Psoas muscle (tissue), 8 donors: ENCODE measurements around the gene MSH3. TPM values are rescaled to one million over a fixed set of nuclear protein-coding genes. Genes with fewer than 3 reads are reported as not detected.
"Not testable (repeated sequence)": the region's sequence is repeated elsewhere in the genome, so short reads cannot be mapped to it uniquely, and the experiment has no call there.

ENCODE experiments used
- ATAC-seq, 4 donors: fragments of 200-7000 bp; cut with Tn5 transposase; one replicate each; pipeline ENCODE4 v1.9.1; 2020; ENCODE audit warnings: moderate library complexity in 3 of 4, mild to moderate bottlenecking in 2 of 4
- DNase-seq, 2 donors: peaks; one replicate each; pipeline ENCODE4 v3.0.0-alpha.2; 2020
- H3K27ac ChIP-seq: fragments of 200-600 bp; one replicate; pipeline ENCODE4 v1.8.0; 2022
- H3K27me3 ChIP-seq, 3 donors: fragments of 200-600 bp in 1 of 3; one replicate each; pipeline versions ENCODE4 v1.6.1 to v1.8.0; 2013 to 2022; ENCODE audit warnings: low read length in 2 of 3, mild to moderate bottlenecking in 2 of 3, moderate library complexity in 1 of 3; ENCODE audit not compliant: insufficient read depth in 3 of 3
- H3K36me3 ChIP-seq, 2 donors: fragments of 200-600 bp in 1 of 2; one replicate each; pipeline versions ENCODE4 v1.6.1 to v1.8.0; 2013 to 2022; ENCODE audit warnings: low read depth in 1 of 2, mild to moderate bottlenecking in 1 of 2, moderate library complexity in 1 of 2; ENCODE audit not compliant: insufficient read depth in 1 of 2
- H3K4me1 ChIP-seq: fragments of 200-600 bp; one replicate; pipeline ENCODE4 v1.8.0; 2022
- H3K4me3 ChIP-seq: fragments of 200-600 bp; one replicate; pipeline ENCODE4 v1.8.0; 2022; ENCODE audit warnings: mild to moderate bottlenecking
- H3K9me3 ChIP-seq: fragments of 200-600 bp; one replicate; pipeline ENCODE4 v1.8.0; 2022
- WGBS, 3 donors: extraction: QIAGEN DNeasy Blood & Tissue Kit; methylation state at CpG; one replicate each; pipeline versions ENCODE4 v1.1.6 to v1.1.7; 2013; 5-methylcytosine and 5-hydroxymethylcytosine counted together
- intact Hi-C, 2 donors: fragments of 100-400 bp; cut with DNase I; formaldehyde crosslinking; loops; one replicate each; pipeline versions ENCODE4 v1.11.0 to v1.14.2; 2022
- polyA plus RNA-seq, 3 donors: library from polyadenylated mRNA; stranded (reverse); fragments of 200-250 nt; gene quantifications; one replicate each; pipeline ENCODE4 v1.2.3, GENCODE V29; 2013
- total RNA-seq, 4 donors: library from RNA; stranded (reverse); fragmentation: NEBNext Ultra II Directional in 2 of 4; extraction: Animal tissue kit (Norgen Biotek cat#: 25700) in 2 of 4; gene quantifications; one replicate each; pipeline versions ENCODE4 v1.2.1 to v1.2.4, GENCODE V29; 2021 to 2023
- TF ChIP-seq, protein P1 (sequence below): fragments of 200-600 bp; IDR thresholded peaks from one replicate; pipeline ENCODE4 v1.8.0; 2022; ENCODE audit warnings: antibody characterized with exemption
- donor health status: healthy with polysubstance abuse.
- donor health status: DM: no; HTN: no; CAD: no; lungs with moderate emphysema.
- donor health status: Bipolar disorder and iron deficiency.
- donor health status: healthy.
- donor health status: DM: yes; HTN: yes; CAD: no.
- donor health status: DM: no; HTN: no; CAD: no.
- donor health status: DM: no; HTN: no; CAD: no.
- donor health status: DM: yes; HTN: yes; CAD: no.

The MSH3 gene
- total and polyA plus RNA-seq, 7 donors: 2.8 to 12.6 (median 5.8) TPM

- Histone ChIP-seq H3K9me3 (no peaks in the 10 kb centered on the region), H3K36me3 (peaks cover 0 to 12% of the 10 kb centered on the region in 2 donors), H3K27me3 (no peaks in the 10 kb centered on the region), H3K27ac (no peak overlapping the region), H3K4me3 (no peak overlapping the region), H3K4me1 (no peaks in the 10 kb centered on the region)
- no peak for ATAC-seq
- no peak for DNase-seq
- intact Hi-C loops: no loop called here
- TF ChIP-seq, protein P1, sequence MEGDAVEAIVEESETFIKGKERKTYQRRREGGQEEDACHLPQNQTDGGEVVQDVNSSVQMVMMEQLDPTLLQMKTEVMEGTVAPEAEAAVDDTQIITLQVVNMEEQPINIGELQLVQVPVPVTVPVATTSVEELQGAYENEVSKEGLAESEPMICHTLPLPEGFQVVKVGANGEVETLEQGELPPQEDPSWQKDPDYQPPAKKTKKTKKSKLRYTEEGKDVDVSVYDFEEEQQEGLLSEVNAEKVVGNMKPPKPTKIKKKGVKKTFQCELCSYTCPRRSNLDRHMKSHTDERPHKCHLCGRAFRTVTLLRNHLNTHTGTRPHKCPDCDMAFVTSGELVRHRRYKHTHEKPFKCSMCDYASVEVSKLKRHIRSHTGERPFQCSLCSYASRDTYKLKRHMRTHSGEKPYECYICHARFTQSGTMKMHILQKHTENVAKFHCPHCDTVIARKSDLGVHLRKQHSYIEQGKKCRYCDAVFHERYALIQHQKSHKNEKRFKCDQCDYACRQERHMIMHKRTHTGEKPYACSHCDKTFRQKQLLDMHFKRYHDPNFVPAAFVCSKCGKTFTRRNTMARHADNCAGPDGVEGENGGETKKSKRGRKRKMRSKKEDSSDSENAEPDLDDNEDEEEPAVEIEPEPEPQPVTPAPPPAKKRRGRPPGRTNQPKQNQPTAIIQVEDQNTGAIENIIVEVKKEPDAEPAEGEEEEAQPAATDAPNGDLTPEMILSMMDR: no peak
- whole genome bisulfite sequencing, 3 donors: 92 to 95% (median 94%) methylated on average over 4 of the region's 4 CpGs
These were observed 227.3 kb downstream of the MSH3 start for GRCh38 chr5:80881726-80882125.

DNA sequence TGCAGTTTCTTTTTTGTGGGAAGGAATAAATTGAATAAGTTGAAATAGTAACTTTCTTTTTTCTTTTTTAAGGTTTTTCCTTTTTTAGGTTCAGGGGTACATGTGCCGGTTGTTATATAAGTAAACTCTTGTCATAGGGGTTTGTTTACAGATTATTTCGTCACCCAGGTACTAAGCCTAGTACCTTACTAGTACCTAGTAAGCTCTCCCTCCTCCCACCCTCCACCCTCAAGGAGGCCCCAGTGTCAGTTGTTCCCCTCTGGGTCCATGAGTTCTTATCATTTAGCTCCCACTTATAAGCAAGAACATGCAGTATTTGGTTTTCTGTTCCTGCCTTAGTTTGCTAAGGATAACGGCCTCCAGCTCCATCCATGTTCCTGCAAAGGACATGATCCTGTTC lies 228.9 kb downstream of the MSH3 start:
- ATAC-seq, H3K36me3 ChIP-seq, intact Hi-C loops, H3K9me3 ChIP-seq, DNase-seq, H3K27me3 ChIP-seq, H3K4me1 ChIP-seq, H3K27ac ChIP-seq, H3K4me3 ChIP-seq: not testable (repeated sequence)
- WGBS, 3 donors: 96 to 100% (median 97%) methylated on average over 3 of the region's 3 CpGs

DNA sequence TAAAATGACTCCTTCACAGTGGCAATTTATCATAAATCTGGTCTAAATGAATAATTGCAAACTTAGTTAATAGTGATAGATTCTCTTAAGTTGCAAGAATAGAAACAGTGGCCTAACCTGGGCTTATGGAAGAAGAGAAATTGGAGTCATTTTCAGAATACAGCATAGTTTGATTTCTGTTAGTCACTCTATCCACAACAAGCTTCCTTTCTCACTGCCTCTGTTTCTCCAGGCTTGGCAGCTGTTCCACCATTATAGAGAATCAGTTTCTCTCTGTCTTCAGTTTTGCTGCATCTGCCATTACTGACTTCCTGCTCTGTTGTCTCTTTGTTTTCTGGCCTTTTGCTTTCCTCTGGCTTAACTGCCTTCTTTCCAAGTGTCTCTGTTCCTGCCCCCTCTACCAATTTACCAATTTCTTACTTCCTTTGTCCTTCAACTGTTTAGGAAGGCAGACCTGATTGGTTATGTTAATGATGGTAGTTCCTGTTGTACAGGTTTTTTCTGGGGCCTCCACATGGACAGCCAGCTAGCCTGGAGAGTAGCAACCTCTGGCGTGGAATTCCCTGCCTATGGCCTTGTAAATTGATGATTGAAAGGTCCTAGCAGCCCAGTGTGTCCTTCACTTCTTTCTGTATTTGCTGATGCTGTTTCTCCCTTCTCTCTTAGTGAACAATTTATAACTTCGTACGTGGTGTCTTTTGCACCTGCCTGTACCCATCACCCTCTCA lies 229.8 kb downstream of the MSH3 start:
- no peak for ATAC-seq
- no peak for DNase-seq
- H3K27me3 ChIP-seq: no peaks in the 10 kb centered on the region
- intact Hi-C loops: no loop called here
- TF ChIP-seq, protein P1: no peak
- 63 to 89% (median 70%) methylated on average over 3 of the region's 3 CpGs for WGBS, 3 donors
- no peak overlapping the region for H3K4me3 ChIP-seq
- H3K27ac ChIP-seq: no peak overlapping the region
- no peaks in the 10 kb centered on the region for H3K4me1 ChIP-seq
- H3K36me3 ChIP-seq: no peaks in the 10 kb centered on the region
- no peaks in the 10 kb centered on the region for H3K9me3 ChIP-seq

- H3K27me3 ChIP-seq: no peaks in the 10 kb centered on the region
- H3K36me3 ChIP-seq: no peaks in the 10 kb centered on the region
- H3K9me3 ChIP-seq: no peaks in the 10 kb centered on the region
- H3K27ac ChIP-seq: no peak overlapping the region
- DNase-seq (no peak), ATAC-seq (no peak)
- no peaks in the 10 kb centered on the region for H3K4me1 ChIP-seq
- intact Hi-C loops: no loop called here
- 88 to 97% (median 92%) methylated on average over 1 of the region's 1 CpG for WGBS, 3 donors
- TF ChIP-seq, protein P1: no peak
- no peak overlapping the region for H3K4me3 ChIP-seq
These were observed 230.5 kb downstream of the MSH3 start for GRCh38 chr5:80884929-80885328.

- no peaks in the 10 kb centered on the region for H3K27me3 ChIP-seq
- H3K4me1 ChIP-seq: no peaks in the 10 kb centered on the region
- ATAC-seq (no peak), DNase-seq (no peak)
- H3K36me3 ChIP-seq: no peaks in the 10 kb centered on the region
- no peak overlapping the region for H3K27ac ChIP-seq
- H3K4me3 ChIP-seq: no peak overlapping the region
- TF ChIP-seq, protein P1: no peak
- intact Hi-C loops: no loop called here
- no peaks in the 10 kb centered on the region for H3K9me3 ChIP-seq
These were observed 231.0 kb downstream of the MSH3 start for GRCh38 chr5:80885396-80886000.
